ENCODE results near the gene GPR83.
"Not testable (repeated sequence)": the region's sequence is repeated elsewhere in the genome, so short reads cannot be mapped to it uniquely, and the experiment has no call there.

GPR83 gene

DNA sequence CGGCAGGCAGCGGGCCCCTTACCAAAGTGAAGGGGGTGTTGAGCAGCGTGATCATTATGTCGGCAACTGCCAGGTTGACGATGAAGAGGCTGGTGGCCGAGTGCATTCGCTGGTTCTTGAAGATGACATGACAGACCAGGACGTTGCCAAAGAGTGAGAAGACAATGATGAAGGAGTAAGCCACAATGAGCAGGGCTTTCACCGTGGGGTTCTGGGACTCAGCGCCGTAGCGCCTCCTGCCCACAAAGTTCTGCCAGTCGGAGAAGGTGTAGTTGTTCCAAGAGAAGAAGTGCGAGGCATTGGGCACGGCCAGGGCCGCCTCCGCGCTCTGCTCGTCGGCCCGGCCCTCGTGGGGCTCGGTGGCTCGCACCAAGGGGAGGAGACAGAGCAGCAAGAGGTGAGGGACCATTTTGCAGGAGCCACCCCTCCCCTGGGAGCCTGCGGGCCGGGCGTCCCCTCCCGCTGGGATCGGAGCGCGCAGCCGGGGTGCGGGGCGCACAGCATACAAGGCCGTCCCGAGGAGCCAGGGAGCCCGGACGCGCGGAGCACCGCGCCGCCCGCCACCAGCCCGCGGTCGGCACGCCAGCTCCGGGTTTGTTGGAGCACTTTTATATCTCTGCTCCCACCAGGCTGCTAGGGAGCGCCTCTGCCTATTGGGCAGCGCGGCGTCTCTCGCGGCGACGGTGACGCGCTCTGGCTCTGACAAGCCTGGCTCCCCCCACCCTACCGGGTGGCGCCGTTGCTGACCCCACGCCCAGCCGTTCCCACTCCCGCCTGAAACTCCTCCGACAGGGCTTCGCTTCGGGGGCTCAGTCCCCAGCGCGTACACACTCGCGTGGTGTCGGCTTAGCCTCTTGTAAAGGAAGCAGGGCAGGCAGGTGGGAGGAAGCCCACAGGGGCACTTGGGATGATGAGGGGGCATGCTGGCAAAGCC, at the start of gene GPR83:
GPR83 (minus strand) TSS at position 581 of the 934 bp plus-strand sequence; CDS start at position 409, 172 bp downstream.
- no peak for DNase-seq

DNA sequence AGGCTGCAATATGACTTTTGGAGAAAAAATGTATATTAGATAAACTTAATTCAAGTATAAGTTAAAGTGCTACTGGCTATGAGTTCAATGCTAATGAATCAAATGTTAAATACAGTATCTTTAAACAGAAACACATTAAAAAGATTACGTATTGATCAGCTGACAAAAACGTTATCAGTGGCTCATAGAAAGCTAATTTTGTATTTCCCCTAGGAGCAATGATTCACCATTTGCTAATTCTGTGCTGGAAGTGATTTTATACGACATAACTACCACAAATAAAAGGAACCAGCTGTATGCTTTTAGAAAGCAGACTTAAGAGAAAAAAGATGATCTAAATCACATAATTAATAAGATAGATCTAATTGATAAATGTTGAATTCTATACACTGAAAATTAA, 48.8 kb upstream of the GPR83 start:
- no peak for DNase-seq

DNA sequence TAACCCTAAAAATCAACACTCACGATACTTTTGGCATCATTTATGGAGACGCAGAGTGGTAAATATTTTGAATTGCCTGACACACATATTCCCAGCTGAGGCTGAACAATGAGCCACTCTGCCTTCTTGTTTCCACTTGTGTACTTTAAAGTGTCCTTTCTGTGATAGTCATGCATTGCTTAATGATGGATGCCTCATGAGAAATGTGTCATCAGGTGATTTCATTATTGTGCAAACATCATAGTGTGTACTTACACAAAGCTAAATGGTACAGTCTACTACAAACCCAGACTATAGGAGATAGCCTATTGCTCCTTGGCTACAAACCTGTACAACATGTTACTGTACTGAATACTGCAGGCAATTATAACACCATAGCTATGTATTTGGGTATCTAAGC, 48.2 kb upstream of the GPR83 start:
- no peak for DNase-seq

DNA sequence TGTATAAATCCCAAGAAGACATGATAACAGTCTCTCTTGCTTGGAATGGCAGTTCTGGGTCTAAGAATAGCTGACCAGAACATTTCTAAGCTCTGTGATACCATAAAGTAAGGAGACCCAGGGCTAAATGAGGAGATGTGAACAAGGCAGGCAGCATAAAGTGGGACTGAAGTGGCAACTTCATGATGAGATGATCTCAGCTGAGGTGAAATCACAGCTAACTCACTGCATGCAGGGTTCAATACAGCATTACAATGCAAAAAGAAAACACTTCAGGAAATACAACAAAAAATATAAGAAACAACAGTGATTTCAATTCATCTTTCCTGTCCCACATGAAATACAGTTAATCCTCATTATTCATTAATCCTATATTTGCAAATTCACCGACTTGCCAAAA, 47.8 kb upstream of the GPR83 start:
- no peak for DNase-seq

DNA sequence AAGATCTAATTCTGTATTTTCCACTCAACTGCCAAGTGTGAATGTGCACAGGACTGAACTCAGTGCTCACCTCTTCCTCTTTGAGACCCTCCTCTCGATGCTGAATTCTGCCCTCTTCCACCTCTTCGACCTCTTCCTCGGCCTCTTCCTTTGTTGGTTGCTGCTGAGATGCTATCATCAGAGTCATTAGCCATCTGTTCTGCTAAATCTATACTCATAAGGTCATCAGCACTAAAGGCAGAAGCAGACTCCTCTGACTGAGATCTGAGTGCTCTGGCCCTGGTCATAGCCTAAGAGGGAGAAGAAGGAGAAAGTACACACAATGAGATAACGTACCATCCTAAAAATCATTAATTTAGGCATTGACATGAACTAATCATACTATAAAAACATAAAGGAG, 45.9 kb upstream of the GPR83 start:
- no peak for DNase-seq

DNA sequence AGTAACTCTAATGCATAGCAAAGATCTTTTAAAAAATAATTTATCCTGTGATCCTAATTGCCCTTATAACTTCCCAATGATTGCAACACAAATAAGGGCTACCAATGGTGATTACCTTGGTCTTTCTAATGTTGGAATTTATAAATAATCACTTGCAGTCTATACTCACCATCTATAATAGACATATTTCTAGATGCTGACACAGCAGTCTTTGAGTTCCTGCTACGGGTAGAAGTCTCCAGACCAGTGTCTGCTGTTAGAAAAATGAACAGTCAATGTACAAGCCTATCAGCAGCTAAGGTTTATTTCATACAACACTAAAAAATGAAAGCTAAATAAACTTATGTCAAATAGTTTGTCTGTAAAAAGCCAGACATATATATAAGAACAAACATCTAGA, 44.4 kb upstream of the GPR83 start:
- DNase-seq, result no peak

DNA sequence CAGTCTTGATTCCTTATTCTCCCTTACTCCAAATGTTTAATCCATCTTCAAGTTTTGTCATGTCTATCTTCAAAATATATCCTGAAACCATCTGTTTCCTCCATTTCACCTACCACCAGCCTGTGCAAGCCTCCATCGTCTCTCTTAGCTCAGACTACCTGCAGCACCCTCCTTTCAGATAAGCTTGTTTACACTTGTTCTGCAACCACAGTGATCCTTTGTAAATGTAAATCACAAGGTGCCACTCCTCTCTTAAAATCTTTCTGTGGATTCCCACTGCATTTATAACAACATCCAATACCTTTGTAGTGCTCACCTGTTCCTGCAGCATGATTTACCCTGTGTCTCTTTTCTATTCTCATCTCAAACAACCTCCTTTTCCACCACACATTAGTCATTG, 31.8 kb upstream of the GPR83 start:
- DNase-seq, result no peak

DNA sequence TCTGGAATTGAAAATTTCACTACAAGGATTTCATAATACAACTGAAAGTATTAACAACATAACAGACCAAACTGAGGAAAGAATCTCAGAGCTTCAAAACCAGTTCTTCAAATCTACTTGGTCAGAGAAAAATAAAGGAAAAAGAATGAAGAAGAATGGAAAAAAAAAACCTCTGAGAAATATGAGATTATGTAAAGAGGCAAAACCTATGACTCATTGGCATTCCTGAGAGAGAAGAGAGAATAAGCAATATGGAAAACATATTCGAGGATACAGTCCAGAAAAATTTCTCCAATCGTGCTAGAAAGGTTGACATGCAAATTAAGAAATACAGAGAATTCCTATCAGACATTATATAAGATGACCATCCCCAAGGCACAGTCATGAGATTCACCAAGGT, 23.4 kb upstream of the GPR83 start:
- no peak for DNase-seq

DNA sequence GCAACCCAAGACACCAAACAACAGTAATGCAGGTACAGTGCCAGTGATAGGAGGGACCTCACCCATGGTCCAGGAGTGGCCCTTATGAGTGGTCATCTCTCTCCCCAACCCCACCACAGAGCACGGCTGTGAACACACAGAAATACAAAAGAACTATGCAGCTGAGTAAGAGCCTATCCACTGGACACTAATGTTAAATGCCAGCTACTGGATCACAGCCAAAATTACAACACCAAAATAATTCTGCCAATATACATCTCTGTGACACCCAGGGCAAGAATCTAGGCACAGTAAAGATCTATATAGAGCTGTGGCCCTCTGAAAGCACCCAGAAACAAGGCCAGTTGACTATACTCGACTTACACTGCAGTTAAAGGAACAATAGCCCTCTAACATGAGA, 22.8 kb upstream of the GPR83 start:
- DNase-seq, result no peak

DNA sequence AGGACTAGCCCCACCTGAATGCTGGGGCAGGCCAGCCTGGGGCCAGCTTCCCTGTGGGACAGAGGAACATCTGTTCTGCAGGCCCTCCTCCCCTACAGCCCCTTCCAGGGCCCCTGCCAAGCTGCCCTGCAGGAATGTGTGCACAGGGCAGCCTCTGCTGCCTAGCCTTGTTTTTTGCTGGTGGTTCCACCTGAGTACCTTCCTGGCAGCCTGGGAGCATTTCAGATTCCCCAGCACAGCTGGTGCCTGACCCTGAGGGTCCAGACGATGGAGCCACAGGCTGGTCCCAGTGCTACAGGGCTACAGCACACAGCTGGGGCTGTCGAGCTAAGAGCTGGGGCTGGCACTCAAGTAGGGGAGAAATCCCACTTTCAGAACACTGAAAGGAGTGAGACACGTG, 22.3 kb upstream of the GPR83 start:
- DNase-seq, result no peak

DNA sequence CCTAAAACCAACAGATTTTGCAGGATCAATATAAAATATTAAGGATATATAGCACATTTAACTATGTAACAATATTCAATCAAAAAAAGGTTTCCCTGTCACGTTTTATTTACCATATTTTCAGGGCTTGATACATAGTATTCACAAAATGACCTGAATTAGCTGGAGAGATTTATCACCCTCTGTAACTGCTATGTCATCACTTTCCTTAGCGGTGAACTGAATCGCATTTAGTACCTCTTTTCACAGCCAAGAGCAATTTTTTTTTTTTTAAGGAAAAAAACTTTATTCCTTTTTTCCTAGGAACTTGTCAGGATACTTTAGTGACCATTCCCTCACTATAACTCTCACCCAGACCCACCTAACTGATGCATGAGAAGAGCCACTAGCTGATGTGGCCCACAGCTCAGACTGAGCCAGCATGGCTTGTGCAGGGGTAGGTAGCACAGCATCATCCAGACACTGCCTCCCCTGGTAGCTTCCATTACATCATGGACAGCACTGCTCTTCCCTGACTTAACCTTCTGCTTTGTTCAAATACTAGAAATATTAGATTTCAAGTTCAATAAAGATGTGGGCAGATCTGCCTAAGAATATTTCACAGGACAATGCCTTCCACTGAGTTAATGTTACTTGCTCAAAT, 17.0 kb upstream of the GPR83 start:
- DNase-seq, result no peak

DNA sequence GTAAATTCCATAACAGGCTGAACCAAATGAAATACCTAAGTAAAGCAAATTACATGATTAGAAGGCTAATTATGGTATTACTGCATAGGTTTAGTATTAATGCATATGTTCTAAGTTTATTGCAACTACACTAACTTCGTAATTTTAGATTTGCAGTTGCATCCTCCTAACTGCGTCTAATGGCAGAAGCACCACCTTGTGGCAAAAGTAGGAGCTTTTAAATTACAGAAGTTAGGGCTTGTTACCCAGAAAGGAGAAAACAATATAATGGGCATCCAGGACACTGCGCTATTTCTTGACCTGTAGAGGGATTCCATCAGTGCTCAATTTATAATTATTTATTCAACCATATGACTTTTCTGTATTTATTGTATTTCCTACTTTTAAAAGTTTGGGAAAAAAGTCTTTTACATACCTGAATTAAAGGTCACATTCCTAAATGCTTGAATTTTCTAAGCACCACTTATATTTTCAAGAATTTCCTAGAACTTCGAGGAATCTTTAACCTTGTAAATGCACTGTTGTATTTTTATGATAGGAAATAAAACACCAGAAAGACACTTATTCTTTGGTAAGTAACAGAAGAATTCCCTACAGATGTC, 16.3 kb upstream of the GPR83 start:
- DNase-seq, result no peak

DNA sequence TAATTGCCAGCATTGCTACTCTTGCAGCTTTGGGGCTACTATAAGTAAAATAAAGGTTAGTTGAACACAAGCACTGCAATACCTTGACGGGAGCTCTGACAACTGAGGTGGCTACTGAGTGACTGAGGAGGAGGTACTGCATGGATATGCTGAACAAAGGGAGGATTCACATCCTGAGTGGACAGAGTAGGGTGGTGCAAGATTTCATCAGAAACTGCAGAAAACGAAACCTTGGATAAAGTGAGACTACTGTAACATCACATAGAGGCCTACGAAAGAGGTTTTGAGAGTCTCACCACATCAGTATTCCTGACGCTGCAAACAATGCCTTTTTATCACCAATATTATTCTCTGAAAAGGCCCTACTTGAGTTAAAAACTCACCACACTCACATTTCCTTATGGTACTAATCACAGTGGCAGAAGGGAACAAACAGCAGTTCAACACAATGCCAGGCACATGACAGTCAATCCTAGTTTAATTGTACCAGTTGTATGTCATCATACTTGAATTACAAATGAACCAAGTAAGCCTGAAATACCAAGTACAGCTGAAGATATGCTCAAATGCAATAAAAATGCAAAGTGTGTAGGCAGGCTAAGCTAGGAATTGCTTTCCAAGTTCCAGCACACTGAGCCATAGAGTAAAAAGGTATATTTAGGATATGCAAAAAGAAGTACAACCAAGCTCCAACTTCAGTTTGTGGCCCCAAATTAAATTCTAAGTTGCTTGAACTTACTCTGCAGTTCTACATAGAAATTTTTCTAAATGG, 4.0 kb upstream of the GPR83 start:
- DNase-seq, result no peak

DNA sequence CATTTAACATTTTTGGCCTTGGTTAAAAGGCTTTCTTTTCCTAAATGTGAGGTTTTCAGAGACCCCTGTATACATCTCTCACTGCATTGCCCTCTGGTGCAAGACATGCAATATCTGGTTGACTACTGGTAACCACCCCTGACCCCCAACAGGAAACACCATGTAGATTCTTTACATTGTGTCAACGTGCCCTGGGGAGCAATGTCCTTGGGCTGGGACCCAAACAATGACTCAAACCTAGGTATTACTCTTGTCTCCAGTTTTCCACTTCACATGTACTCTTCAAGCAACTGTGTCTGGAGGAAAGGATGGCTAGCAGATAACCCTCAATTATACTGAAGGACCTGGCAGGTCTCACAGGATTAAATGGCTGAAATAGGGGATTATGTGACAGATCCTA, 1.1 kb upstream of the GPR83 start:
- DNase-seq, result no peak

DNA sequence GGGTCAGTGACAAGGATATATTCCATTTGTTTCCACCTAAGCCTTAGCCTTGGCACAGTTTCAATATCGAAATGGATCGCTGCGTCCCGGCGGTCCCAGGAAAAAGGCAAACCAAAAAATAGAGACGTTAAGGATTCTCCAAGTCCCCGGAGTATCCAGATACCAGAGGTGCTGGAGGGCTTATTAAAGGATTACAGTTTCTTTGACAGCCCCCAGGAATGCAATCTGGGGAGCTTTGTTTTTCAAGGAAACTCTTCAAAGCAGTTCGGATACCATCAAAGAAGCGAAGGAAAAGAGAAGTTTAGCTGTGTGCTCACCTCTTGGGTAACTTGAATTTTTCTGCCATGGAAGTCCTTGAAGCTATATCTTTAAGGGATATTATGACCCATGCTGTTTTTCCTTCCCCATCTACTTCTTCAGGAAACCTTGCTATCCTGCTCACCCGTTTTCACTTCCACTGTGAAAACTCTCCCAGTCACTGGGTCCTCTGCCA, 600 bp upstream of the GPR83 start:
- DNase-seq, result no peak

DNA sequence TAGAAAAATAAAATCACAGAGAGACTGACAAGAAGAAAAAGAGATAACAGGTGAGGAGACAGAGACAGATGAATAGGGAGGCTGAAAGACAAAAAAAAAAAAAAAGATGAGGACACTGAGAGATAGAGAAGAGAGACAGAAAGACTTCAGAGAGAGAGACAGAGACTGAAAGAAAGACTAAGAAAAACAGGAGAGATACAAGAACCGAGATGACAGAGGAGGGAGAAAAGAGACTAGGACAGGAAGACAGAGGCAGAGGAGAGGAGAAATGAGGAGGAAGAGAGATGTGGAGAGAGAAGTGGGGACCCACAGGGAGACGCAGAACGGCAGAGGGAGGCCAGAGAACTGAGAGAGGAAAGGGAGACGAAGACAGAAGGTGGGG, 771 bp downstream of the GPR83 start:
- no peak for DNase-seq

DNA sequence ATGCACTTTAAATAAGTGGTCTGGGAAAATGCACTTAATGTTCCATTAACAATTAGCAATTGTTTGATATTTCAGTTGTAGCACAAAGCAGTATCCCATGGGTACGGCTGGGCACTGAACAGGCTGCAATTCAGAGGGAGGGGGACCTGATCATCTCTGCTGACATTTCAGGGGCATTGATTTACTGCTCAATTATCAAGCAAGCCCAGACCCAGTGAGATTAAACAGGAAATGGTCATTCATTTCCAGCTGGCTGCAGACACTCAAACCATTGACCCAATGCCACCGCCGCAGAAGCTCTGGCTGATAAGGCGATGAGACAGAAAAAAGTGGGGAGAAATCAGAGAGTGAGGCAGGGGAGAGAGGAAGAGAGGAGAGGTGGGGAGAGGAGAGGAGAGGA, 1.2 kb downstream of the GPR83 start:
- no peak for DNase-seq

DNA sequence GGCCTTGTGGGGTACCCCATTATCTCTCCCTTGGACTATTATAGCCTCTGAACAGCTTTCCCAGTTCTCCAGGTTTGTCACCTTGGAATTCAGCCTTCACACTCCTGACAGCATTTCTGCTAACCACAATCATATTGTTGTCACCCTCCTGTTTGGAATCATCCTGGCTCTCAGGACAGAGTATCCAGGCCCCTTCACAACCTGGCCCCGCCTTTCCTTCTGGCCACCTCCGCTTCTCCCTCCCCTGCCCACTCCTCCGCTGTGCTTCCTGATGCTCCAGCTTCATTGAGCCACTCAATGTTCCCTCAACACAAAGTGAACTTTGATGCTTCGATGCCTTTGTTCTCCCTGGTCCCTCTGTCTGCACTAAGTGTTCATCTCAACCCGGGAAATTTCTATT, 3.1 kb downstream of the GPR83 start:
- no peak for DNase-seq

DNA sequence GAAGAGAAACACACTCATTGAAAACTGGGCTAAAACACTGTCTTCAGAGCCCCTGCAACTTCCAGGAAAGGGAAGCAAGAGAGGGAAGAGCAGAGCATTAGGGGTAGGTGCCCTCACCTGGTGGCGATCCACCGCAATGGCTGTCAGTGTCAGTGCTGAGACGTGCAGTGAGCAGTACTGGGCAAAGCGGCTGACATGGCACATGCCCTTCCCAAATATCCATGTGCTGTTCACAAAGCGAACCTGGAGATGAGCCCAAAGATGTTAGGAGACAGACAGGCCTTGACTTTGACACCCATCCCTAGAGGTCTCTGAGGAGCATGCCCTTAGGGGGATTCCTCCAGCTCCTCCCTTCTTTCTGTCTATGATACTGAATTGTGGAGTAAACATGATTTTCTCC, 4.9 kb downstream of the GPR83 start:
- no peak for DNase-seq

DNA sequence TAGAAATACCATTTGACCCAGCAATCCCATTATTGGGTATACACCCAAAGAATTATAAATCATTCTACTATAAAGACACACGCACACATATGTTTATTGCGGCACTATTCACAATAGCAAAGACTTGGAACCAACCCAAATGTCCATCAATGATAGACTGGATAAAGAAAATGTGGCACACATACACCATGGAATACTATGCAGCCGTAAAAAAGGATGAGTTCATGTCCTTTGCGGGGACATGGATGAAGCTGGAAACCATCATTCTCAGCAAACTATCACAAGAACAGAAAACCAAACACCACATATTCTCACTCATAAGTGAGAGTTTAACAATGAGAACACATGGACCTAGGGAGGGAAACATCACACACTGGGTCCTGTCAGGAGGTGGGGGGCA, 9.3 kb downstream of the GPR83 start:
- DNase-seq, result not testable (repeated sequence)

DNA sequence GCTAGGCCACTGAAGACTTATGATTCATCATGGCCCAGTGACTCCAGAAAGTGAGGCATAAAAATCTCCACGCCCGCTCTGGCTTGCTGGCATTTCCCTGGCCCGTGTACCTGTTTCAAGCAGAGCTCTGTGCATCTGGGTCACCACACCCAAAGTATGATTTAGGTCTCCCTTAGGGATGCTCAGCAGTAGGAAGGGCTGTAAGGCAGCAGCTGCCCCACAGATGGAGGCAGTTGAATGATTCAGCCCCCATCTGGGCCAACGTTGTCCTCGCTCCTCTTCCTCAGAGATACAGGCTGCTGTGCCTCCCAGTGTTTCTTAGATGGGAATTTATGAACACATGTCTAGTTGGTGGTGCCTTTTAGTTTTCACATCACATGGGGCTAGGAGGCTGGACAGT, 21.6 kb downstream of the GPR83 start:
- DNase-seq, result no peak

DNA sequence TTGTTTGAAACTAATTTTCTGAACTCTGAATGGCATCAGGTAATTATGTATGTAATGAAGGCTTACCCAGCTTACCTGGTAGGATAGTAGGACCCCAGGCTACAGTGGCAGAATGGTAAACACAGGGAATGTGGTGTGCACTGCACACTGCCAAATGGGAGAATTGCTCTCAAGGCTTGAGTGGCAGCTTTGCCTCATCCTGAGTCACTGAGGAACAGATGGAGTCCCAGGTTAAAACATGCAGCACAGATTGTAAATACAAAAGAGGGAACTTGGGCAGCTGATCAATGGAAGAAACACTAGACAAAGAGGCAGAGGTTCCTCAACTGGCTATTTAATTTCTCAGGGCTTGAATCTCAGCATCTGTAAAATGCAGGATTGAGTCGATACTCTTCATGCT, 24.4 kb downstream of the GPR83 start:
- no peak for DNase-seq

DNA sequence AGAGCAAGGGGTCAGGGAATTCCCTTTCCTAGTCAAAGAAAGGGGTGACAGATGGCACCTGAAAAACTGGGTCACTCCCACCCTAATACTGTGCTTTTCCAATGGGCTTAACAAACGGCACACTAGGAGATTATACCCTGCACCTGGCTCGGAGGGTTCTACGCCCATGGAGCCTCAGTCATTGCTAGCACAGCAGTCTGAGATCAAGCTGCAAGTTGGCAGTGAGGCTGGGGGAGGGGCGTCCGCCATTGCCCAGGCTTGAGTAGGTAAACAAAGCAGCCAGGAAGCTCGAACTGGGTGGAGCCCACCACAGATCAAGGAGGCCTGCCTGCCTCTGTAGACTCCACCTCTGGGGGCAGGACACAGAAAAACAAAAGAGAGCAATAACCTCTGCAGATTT, 30.6 kb downstream of the GPR83 start:
- not testable (repeated sequence) for DNase-seq

All from NCI-H2081 treated with DMSO at 0.1 percent for 48 hours (cell line).